Fibroblast of skin of right biceps (primary cell): ENCODE results near the gene COG1.
A peak's percentile ranks its signal among the peaks of the same experiment; 100 is the strongest.

Experiments
- DNase-seq: peaks from one replicate; pipeline ENCODE4 v3.0.0-alpha.2; 2013

Gene COG1

GRCh38 chr17:73174126-73174525 is 18.7 kb upstream of the COG1 start:
- DNase-seq: no peak

DNA sequence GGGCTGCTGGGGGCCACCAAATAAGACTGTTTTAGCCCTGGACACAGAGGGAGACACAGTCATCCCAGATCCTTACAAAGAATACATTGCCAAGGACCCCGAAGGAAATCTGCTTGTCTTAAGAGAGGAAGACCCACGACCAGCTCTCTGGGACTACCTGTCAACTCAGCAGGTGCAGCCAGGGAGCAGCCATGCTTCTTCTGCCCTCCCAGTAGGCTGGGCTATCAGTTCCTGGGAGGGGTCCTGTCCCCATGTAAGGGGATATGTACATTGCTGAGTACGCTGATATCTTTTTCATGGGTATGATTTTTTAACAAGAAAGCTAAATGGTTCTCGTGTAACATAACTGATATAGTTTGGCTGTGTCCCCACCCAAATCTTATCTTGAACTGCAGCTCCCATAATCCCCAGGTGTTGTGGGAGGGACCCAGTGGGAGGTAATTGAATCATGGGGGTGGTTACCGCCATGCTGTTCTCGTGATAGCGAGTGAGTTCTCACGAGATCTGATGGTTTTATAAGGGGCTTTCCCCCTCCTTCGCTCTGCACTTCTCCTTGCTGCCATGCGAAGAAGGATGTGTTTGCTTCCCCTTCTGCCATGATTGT is 16.8 kb upstream of the COG1 start:
- no peak for DNase-seq

DNA sequence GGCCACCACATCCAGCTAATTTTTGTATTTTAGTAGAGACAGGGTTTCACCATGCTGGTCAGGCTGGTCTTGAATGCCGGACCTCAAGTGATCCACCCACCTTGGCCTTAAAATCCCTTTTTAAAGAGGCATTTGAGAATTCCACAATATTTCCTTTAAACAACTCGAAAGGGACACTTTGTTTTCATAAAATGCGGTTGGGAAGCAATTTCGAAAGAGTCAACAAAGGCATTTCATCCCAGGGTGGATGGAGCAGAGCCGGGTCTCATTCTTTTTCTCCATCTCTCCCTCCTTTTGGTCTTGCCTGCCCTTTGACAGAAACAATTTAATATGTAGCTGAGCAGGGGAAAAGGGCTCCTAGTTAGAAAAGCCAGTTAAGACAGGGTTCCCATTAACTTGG is 13.5 kb upstream of the COG1 start:
- DNase-seq: no peak

- DNase-seq: no peak
Measured at GRCh38 chr17:73179878-73180277, 13.0 kb upstream of the COG1 start.

GRCh38 chr17:73182616-73183310 is 10.1 kb upstream of the COG1 start:
- DNase-seq: no peak

GRCh38 chr17:73184136-73184993 is 8.5 kb upstream of the COG1 start:
- no peak for DNase-seq

DNA sequence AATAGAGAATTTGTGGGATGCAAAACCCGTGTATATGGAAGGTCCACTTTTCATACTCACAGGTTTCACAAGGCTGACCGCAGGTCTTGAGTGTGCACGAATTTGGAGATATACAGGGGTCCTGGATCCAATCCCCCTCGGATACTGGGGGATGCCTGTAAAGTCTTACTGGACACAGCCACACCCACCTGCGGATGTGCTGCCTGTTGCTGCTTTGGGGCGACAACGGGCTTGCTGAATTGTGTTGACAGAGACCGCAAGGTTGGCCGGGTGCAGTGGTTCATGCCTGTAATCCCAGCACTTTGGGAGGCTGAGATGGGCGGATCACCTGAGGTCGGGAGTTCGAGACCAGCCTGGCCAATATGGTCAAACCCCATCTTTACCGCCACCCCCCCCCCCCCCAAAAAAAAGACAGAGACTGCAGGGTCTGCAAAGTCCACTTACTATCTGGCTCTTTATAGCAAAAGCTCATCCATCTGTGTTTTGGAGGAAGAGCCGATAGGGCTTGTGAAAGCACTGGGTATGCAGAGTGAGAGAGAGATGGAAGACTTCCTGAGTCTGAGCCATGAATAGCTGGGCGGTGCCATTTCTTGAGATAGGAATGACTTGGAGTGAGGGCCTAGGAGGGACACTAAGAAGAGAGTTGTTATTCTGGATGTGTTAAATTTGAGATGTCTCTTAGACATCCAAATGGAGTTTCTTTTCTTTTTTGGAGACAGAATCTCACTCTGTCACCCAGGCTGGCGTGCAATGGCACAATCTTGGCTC is 6.4 kb upstream of the COG1 start:
- DNase-seq: no peak

DNA sequence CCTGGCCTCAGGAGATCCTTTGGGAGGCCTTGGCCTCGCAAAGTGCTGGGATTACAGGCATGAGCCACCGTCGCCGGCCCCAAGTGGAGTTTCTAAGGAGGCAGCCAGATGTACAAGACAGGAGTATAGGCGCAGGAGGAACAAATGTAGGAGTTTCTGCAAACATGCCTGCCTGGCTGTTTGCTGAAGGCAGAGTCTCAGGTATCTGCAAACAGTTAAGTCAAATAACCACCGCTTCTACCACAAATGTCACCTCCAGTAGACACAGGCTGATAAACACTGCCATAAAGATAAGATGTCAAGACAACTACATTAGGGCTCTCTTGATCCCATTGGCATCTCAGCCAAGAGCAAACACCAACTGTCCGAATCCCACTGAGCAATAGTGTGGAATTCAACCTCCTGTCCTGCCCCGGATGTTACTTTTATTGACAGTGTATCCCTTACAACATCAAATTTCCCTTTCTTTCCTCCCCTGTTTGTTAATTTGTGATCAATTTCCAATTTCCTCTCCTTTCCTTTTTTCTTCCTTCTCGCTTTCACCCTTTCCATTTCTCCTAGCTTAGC is 5.6 kb upstream of the COG1 start:
- DNase-seq: no peak

GRCh38 chr17:73188011-73188410 is 4.8 kb upstream of the COG1 start:
- no peak for DNase-seq

- peak; percentile 29 for DNase-seq
Measured at GRCh38 chr17:73189417-73190099, 3.3 kb upstream of the COG1 start.

- DNase-seq: peak; percentile 71
Measured at GRCh38 chr17:73191443-73192205, 1.2 kb upstream of the COG1 start.

- DNase-seq: peak; percentile 76
Measured at GRCh38 chr17:73192206-73192893, 505 bp upstream of the COG1 start.

DNA sequence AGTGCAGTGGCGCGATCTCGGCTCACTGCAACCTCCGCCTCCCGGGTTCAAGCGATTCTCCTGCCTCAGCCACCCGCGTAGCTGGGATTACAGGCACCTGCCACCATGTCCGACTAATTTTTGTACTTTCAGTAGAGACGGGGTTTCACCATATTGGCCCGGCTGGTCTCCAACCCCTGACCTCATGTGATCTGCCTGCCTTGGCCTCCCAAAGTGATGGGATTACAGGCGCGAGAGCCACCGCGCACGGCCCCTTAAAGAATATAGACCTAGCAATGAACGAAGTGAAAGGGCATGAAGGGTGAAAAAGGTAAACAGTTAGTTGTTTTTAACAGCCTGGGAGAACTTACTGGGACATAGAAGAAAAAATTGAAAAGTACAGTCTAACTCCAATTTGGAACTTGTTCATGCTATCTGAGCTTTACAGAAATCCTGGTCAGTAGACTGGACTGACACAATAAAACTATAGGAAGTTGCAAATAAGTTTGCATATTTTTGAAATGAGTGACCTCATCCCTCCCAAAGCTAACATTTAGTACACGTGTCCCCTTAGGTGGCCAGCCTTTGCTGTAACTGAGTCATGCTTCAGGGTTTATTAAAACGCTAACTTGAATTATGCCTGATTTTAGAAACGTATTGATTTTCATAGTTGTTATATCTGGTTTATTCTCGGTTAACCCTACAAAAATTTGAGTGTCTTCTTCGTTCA is 1.8 kb downstream of the COG1 start:
- DNase-seq: peak; percentile 64

- DNase-seq: peak; percentile 33
Measured at GRCh38 chr17:73196500-73196899, 3.6 kb downstream of the COG1 start.

DNA sequence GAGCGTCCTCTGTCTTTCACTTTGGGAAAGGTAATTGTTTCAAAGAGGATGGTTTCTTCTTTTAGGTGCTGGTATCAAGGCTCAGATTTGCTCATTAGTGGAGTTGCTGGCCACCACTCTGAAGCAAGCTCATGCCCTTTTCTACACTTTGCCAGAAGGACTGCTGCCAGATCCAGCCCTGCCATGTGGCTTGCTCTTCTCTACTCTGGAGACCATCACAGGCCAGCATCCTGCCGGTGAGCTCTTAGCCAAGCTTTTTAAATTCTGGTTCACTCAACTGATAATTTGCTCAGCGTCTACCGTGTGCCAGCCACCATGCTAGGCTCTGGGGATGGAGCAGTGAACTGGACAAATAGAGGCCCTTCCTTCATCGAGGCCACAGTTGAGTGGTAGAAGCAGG is 4.3 kb downstream of the COG1 start:
- DNase-seq: no peak

DNA sequence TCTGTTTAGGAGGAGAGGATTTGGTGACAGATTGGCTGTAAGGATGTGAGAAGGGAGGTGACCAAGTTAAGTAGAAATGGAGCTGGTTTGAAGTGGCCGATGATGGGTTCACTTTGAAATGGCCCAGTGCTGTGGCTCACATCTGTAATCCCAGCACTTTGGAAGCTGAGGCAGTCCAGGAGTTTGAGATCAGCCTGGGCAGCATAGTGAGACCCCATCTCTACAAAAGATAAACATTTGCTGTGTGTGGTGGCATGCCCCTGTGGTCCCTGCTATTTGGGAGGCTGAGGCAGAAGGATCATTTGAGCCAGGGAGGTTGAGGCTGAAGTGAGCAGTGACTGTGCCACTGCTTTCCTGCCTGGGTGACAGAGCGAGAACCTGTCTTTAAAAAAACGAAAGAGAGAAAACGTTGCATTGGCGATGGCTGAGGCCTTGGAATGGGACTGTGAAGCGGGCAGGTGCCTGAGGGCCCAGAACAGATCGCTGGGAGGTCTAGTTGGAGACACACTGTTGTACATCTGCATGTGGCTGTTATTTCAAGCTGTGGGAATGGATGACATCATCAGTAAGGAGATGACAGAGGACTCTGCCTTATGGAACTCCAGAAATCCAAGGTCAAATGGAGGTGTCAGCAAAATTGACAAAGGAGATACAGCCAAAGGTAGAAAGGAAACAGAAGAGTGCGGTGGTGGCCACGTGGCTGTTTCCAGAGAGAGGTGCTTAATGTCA is 5.5 kb downstream of the COG1 start:
- DNase-seq: no peak

DNA sequence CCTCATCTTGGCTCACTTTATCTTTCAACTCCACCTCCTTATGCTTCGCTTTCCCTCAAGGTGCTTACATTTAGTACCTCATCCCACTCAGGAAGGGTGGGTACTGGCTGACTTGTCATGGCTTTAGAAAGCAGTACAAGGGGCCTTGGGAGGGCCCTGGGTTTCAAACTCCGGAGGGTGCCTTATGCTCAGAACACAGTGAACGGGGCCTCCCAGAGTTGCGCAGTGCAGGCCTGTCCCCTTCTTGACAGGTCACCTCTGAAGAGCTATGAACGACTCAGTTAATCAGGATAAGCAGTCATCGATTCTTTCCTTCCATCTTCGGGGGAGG is 6.0 kb downstream of the COG1 start:
- DNase-seq: no peak

DNA sequence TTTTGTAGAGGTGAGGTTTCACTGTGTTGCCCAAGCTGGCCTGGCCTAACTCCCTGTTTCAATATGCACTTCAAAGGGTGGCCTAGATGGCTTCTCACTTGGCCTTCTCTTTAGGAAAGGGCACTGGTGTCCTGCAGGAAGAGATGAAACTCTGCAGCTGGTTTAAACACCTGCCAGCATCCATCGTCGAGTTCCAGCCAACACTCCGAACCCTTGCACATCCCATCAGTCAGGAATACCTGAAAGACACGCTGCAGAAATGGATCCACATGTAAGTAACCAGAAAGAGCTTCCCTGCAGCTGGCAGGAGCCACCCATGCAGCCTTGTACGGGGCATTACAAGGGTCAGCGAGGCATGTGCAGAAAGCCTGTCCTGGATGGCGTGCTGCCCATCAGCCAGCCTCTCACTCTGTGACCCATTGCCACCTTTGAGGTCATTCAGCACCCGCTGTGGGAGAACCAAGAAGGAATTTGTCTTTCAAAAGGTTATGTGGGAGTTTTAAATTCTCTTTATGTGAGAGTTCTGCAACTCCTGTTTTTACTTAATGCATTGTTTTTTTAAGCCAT is 7.0 kb downstream of the COG1 start:
- DNase-seq: no peak

DNA sequence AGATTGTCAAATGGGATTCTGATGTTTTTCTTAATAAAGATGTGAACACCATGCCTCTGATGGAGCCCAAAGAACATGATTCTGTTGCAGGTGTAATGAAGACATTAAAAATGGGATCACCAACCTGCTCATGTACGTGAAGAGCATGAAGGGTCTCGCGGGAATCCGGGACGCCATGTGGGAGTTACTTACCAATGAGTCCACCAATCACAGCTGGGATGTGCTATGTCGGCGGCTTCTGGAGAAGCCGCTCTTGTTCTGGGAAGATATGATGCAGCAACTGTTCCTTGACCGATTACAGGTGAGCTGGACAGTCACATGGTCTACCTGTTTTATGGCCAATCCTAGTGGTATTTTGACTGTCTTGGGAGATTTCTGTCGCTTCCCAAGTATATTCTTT is 7.6 kb downstream of the COG1 start:
- DNase-seq: no peak
